ENCODE results near the gene ASNSD1. TPM values are rescaled to one million over a fixed set of nuclear protein-coding genes. Genes with fewer than 3 reads are reported as not detected.
"Not testable (repeated sequence)": the region's sequence is repeated elsewhere in the genome, so short reads cannot be mapped to it uniquely, and the experiment has no call there.

The ASNSD1 gene
- total RNA-seq, 1 experiment from 2014 or later: 33.7 TPM

DNA sequence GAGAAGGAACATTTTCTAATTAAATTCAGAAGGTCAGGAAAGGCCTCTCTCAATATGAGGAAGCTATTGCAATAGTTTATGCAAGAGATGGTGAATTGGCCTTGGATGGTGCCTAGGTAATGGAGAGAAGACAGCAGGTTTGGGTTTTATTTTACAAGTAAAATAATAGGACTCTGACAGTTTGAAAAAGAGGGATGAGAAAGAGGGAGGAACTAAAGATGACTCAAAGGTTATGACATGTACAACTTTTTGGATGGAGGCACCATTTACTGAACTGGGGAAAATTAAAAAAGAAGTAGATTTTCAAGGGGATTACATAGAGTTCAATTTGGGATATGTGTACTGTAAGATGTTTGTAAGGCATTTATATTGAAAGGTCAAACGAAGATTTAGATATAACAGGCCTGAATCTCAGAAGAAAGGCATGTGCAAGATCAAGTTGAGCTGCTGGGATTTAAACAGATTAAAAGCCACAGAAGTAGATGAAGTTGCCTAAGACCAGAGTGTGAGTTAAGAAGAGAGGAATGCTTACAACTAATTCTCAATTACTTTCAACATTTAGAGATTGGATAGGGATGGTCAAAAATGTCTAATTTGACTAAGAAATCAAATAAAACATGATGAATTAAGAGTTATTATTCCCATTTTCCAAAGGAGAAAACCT, 12.3 kb upstream of the ASNSD1 start:
- no peak for TF ChIP-seq EZH2phosphoT487 (IDR thresholded peaks at IDR 0.05; ENCODE audit: borderline replicate concordance, low read length)
- TF ChIP-seq, protein P1, sequence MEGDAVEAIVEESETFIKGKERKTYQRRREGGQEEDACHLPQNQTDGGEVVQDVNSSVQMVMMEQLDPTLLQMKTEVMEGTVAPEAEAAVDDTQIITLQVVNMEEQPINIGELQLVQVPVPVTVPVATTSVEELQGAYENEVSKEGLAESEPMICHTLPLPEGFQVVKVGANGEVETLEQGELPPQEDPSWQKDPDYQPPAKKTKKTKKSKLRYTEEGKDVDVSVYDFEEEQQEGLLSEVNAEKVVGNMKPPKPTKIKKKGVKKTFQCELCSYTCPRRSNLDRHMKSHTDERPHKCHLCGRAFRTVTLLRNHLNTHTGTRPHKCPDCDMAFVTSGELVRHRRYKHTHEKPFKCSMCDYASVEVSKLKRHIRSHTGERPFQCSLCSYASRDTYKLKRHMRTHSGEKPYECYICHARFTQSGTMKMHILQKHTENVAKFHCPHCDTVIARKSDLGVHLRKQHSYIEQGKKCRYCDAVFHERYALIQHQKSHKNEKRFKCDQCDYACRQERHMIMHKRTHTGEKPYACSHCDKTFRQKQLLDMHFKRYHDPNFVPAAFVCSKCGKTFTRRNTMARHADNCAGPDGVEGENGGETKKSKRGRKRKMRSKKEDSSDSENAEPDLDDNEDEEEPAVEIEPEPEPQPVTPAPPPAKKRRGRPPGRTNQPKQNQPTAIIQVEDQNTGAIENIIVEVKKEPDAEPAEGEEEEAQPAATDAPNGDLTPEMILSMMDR (conservative IDR thresholded peaks at IDR 0.05; ENCODE audit: low read depth, low read length): no peak
- TF ChIP-seq EZH2 (IDR thresholded peaks at IDR 0.05; ENCODE audit: low read length, unreplicated experiment): no peak
- H3F3A ChIP-seq (ENCODE audit: low read length, unreplicated experiment): no peaks in the 10 kb centered on the region
- DNase-seq: no peak
- no peaks in the 10 kb centered on the region for H3K9me2 ChIP-seq (replicated peaks; ENCODE audit: low read length)
- no peak for ATAC-seq
- POLR2A ChIA-PET (ENCODE audit: unreplicated experiment): no interaction called here
- CTCF ChIA-PET: no interaction called here
- H3K9me3 ChIP-seq (ENCODE audit: low read length): no peaks in the 10 kb centered on the region
- H3K4me3 ChIP-seq (ENCODE audit: low read length): no peak overlapping the region
- H2AFZ ChIP-seq (ENCODE audit: low read length): no peak overlapping the region
- intact Hi-C loops (cut with micrococcal nuclease): no loop called here
- no peaks in the 10 kb centered on the region for H3K36me3 ChIP-seq (ENCODE audit: low read depth, low read length)
- no peaks in the 10 kb centered on the region for H4K20me1 ChIP-seq (ENCODE audit: low read length)
- no TSS peak for BruUV-seq (replicated peaks)
- H3K4me1 ChIP-seq (ENCODE audit: insufficient read depth, low read length): no peaks in the 10 kb centered on the region
- H3K4me2 ChIP-seq (ENCODE audit: low read length): no peak overlapping the region
- H3K79me2 ChIP-seq (ENCODE audit: low read length): no peaks in the 10 kb centered on the region
- H3K27ac ChIP-seq (ENCODE audit: low read length): no peak overlapping the region
- no peaks in the 10 kb centered on the region for H3K27me3 ChIP-seq (ENCODE audit: low read length)
- no peak overlapping the region for H3K9ac ChIP-seq (ENCODE audit: low read length)

- Histone ChIP-seq H3K4me1 (ENCODE audit: insufficient read depth, low read length) (no peaks in the 10 kb centered on the region), H3K27ac (ENCODE audit: low read length) (no peak overlapping the region), H4K20me1 (ENCODE audit: low read length) (no peaks in the 10 kb centered on the region), H3K9me2 (replicated peaks; ENCODE audit: low read length) (no peaks in the 10 kb centered on the region), H3K4me3 (ENCODE audit: low read length) (no peak overlapping the region), H3K36me3 (ENCODE audit: low read depth, low read length) (no peaks in the 10 kb centered on the region), H3K79me2 (ENCODE audit: low read length) (no peaks in the 10 kb centered on the region), H3F3A (ENCODE audit: low read length, unreplicated experiment) (no peaks in the 10 kb centered on the region), H2AFZ (ENCODE audit: low read length) (no peak overlapping the region), H3K27me3 (ENCODE audit: low read length) (no peaks in the 10 kb centered on the region), H3K4me2 (ENCODE audit: low read length) (no peak overlapping the region), H3K9me3 (ENCODE audit: low read length) (no peaks in the 10 kb centered on the region), H3K9ac (ENCODE audit: low read length) (no peak overlapping the region)
- no TSS peak for BruUV-seq (replicated peaks)
- DNase-seq (no peak), ATAC-seq (no peak)
- intact Hi-C loops (cut with micrococcal nuclease): no loop called here
- ChIA-PET CTCF (no interaction called here), POLR2A (ENCODE audit: unreplicated experiment) (no interaction called here)
- TF ChIP-seq EZH2 (IDR thresholded peaks at IDR 0.05; ENCODE audit: low read length, unreplicated experiment) (no peak), EZH2phosphoT487 (IDR thresholded peaks at IDR 0.05; ENCODE audit: borderline replicate concordance, low read length) (no peak)
- TF ChIP-seq, protein P1 (conservative IDR thresholded peaks at IDR 0.05; ENCODE audit: low read depth, low read length): no peak
Measured at GRCh38 chr2:189651284-189651683, 10.0 kb upstream of the ASNSD1 start.

DNA sequence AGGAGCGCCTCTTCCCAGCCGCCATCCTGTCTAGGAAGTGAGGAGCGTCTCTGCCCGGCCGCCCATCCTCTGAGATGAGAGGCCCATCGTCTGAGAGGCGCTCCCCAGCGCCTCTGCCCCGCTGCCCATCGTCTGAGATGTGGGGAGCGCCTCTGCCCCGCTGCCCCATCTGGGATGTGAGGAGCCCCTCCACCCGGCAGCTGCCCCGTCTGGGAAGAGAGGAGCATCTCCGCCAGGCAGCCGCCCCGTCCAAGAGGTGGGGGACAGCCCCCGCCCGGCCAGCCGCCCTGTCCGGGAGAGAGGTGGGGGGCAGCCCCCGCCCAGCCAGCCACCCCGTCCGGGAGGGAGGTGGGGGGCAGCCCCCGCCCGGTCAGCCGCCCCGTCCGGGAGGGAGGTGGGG, 7.8 kb upstream of the ASNSD1 start:
- H3F3A ChIP-seq (ENCODE audit: low read length, unreplicated experiment); H3K4me2 ChIP-seq (ENCODE audit: low read length); intact Hi-C loops (cut with micrococcal nuclease); H2AFZ ChIP-seq (ENCODE audit: low read length); CTCF ChIA-PET; H3K9me3 ChIP-seq (ENCODE audit: low read length); H3K9ac ChIP-seq (ENCODE audit: low read length); H3K4me3 ChIP-seq (ENCODE audit: low read length); H3K36me3 ChIP-seq (ENCODE audit: low read depth, low read length); H3K79me2 ChIP-seq (ENCODE audit: low read length); POLR2A ChIA-PET (ENCODE audit: unreplicated experiment); H3K4me1 ChIP-seq (ENCODE audit: insufficient read depth, low read length); H4K20me1 ChIP-seq (ENCODE audit: low read length); H3K27ac ChIP-seq (ENCODE audit: low read length); H3K27me3 ChIP-seq (ENCODE audit: low read length); H3K9me2 ChIP-seq (replicated peaks; ENCODE audit: low read length); ATAC-seq; DNase-seq; BruUV-seq (replicated peaks): not testable (repeated sequence)
